Activated CD8-positive, alpha-beta T cell treated with anti-CD3 and anti-CD28 coated beads, Interleukin-2, amount 10 ng/mL, durations not matched to agents 7 days and 5 days (primary cell): ENCODE results near the gene TMEM72. TPM values are rescaled to one million over a fixed set of nuclear protein-coding genes. Genes with fewer than 3 reads are reported as not detected.

Source experiments
- ATAC-seq: fragments of 150-1000 bp; cut with Tn5 transposase; one replicate; pipeline ENCODE4 v1.10.0; 2021; ENCODE audit warnings: moderate library complexity
- CTCF ChIA-PET: fragments of 350-600 bp; sonication (Branson Sonifier 250); formaldehyde crosslinking; loops from one replicate; lab custom pipeline; 2021; ENCODE audit warnings: antibody characterized with exemption; lab: Charles Lee
- POLR2A ChIA-PET: fragments of 350-600 bp; sonication (Branson Sonifier 250); formaldehyde crosslinking; loops from one replicate; lab custom pipeline; 2021; ENCODE audit warnings: antibody characterized with exemption; lab: Charles Lee
- DNase-seq: peaks from one replicate; pipeline ENCODE4 v3.0.0-alpha.2; 2020
- H3K27ac Mint-ChIP-seq: one replicate; pipeline ENCODE4 v1.8.0; 2021; ENCODE audit warnings: mild to moderate bottlenecking, mixed read lengths
- H3K27me3 Mint-ChIP-seq: one replicate; pipeline ENCODE4 v1.8.0; 2021; ENCODE audit warnings: low read depth, mixed read lengths
- H3K36me3 Mint-ChIP-seq: one replicate; pipeline ENCODE4 v1.8.0; 2021; ENCODE audit warnings: low read depth, mixed read lengths
- H3K4me1 Mint-ChIP-seq: one replicate; pipeline ENCODE4 v1.8.0; 2021; ENCODE audit warnings: low read depth, mixed read lengths
- H3K4me3 Mint-ChIP-seq: one replicate; pipeline ENCODE4 v1.8.0; 2021; ENCODE audit warnings: mild to moderate bottlenecking, mixed read lengths
- H3K9me3 Mint-ChIP-seq: one replicate; pipeline ENCODE4 v1.8.0; 2022; ENCODE audit warnings: mixed read lengths; ENCODE audit not compliant: insufficient read depth
- total RNA-seq, 2 experiments: library from RNA; stranded (reverse); gene quantifications; one replicate each; pipeline ENCODE4 v1.2.3, GENCODE V29; 2021

Gene TMEM72
- total RNA-seq, 2 experiments from 2014 or later = not detected

GRCh38 chr10:44929356-44930255, 18.5 kb downstream of the TMEM72 start:
- Mint-ChIP-seq H3K4me1 (peaks cover 12% of the 10 kb centered on the region), H3K36me3 (no peaks in the 10 kb centered on the region), H3K27ac (no peak overlapping the region), H3K27me3 (no peaks in the 10 kb centered on the region), H3K9me3 (no peaks in the 10 kb centered on the region), H3K4me3 (no peak overlapping the region)
- DNase-seq = no peak
- ChIA-PET POLR2A (no interaction called here), CTCF (interaction anchor here (0.9 kb wide), 1 partner anchor 36 kb away, joined by 3 read pairs; no protein-coding TSS in a partner anchor)
- no peak for ATAC-seq

- Mint-ChIP-seq H3K27ac (no peak overlapping the region), H3K4me1 (peaks cover 22% of the 10 kb centered on the region), H3K9me3 (no peaks in the 10 kb centered on the region), H3K36me3 (no peaks in the 10 kb centered on the region), H3K4me3 (no peak overlapping the region), H3K27me3 (no peaks in the 10 kb centered on the region)
- ATAC-seq (no peak), DNase-seq (no peak)
- POLR2A ChIA-PET = interaction anchor here (0.7 kb wide), 1 partner anchor 543 kb away, joined by 3 read pairs; no protein-coding TSS in a partner anchor
- CTCF ChIA-PET = interaction anchor here (2.3 kb wide), 1 partner anchor 22 kb away, joined by 14 read pairs; no protein-coding TSS in a partner anchor
Measured at GRCh38 chr10:44930904-44931620, 19.9 kb downstream of the TMEM72 start.

GRCh38 chr10:44931621-44932516, 20.7 kb downstream of the TMEM72 start:
- no peaks in the 10 kb centered on the region for H3K9me3 Mint-ChIP-seq
- CTCF ChIA-PET = interaction anchor here (1.3 to 2.8 kb wide), 16 partner anchors 10 to 109 kb away, joined by 3 to 53 read pairs (median 14); partner anchors contain the start of genes DEPP1 and ZNF22

GRCh38 chr10:44932517-44933450, 21.6 kb downstream of the TMEM72 start:
- Mint-ChIP-seq H3K27ac (peak overlapping the region; percentile 41), H3K27me3 (no peaks in the 10 kb centered on the region), H3K36me3 (no peaks in the 10 kb centered on the region), H3K4me3 (no peak overlapping the region), H3K4me1 (peaks cover 34% of the 10 kb centered on the region), H3K9me3 (no peaks in the 10 kb centered on the region)
- ATAC-seq (peak; percentile 98), DNase-seq (peak; percentile 89)
- CTCF ChIA-PET = interaction anchor here (0.6 to 2.8 kb wide), 31 partner anchors 9 to 317 kb away, joined by 3 to 53 read pairs (median 6); partner anchors contain the start of genes DEPP1, TMEM72 and ZNF22
- POLR2A ChIA-PET = interaction anchor here (0.8 to 1.4 kb wide), 4 partner anchors 18 to 67 kb away, joined by 3 to 6 read pairs (median 3); no protein-coding TSS in a partner anchor

More at GRCh38 chr10:44931621-44932516, 20.7 kb downstream of the TMEM72 start:
- POLR2A ChIA-PET = interaction anchor here (0.7 to 1.4 kb wide), 3 partner anchors 19 to 544 kb away, joined by 3 to 6 read pairs (median 3); no protein-coding TSS in a partner anchor
- H3K4me1 Mint-ChIP-seq = peaks cover 29% of the 10 kb centered on the region
- H3K27me3 Mint-ChIP-seq = no peaks in the 10 kb centered on the region
- H3K27ac Mint-ChIP-seq = no peak overlapping the region
- DNase-seq (no peak), ATAC-seq (no peak)
- H3K36me3 Mint-ChIP-seq = no peaks in the 10 kb centered on the region
- no peak overlapping the region for H3K4me3 Mint-ChIP-seq

- DNase-seq (no peak), ATAC-seq (no peak)
- Mint-ChIP-seq H3K36me3 (no peaks in the 10 kb centered on the region), H3K9me3 (no peaks in the 10 kb centered on the region), H3K27me3 (no peaks in the 10 kb centered on the region), H3K27ac (peak overlapping the region; percentile 41), H3K4me3 (no peak overlapping the region), H3K4me1 (peaks cover 34% of the 10 kb centered on the region)
- CTCF ChIA-PET = interaction anchor here (0.6 to 2.8 kb wide), 32 partner anchors 8 to 316 kb away, joined by 3 to 53 read pairs (median 6); partner anchors contain the start of genes DEPP1, TMEM72 and ZNF22
- POLR2A ChIA-PET = interaction anchor here (0.8 to 1.4 kb wide), 4 partner anchors 17 to 67 kb away, joined by 3 to 6 read pairs (median 3); no protein-coding TSS in a partner anchor
Measured at GRCh38 chr10:44933451-44934321, 22.5 kb downstream of the TMEM72 start.

- Mint-ChIP-seq H3K27me3 (no peaks in the 10 kb centered on the region), H3K27ac (no peak overlapping the region), H3K4me3 (no peak overlapping the region), H3K9me3 (no peaks in the 10 kb centered on the region), H3K36me3 (no peaks in the 10 kb centered on the region), H3K4me1 (peaks cover 39% of the 10 kb centered on the region)
- ChIA-PET POLR2A (interaction anchor here (1.0 kb wide), 1 partner anchor 39 kb away, joined by 3 read pairs; no protein-coding TSS in a partner anchor), CTCF (interaction anchor here (1.1 to 2.8 kb wide), 5 partner anchors 18 to 74 kb away, joined by 3 to 35 read pairs (median 7); no protein-coding TSS in a partner anchor)
- DNase-seq (no peak), ATAC-seq (no peak)
Measured at GRCh38 chr10:44934416-44935200, 23.5 kb downstream of the TMEM72 start.

- ATAC-seq (no peak), DNase-seq (no peak)
- Mint-ChIP-seq H3K9me3 (no peaks in the 10 kb centered on the region), H3K27me3 (peaks cover 2% of the 10 kb centered on the region), H3K36me3 (no peaks in the 10 kb centered on the region), H3K4me1 (peaks cover 39% of the 10 kb centered on the region), H3K4me3 (no peak overlapping the region), H3K27ac (peak overlapping the region; percentile 65)
- ChIA-PET CTCF (interaction anchor here (1.1 to 2.2 kb wide), 4 partner anchors 17 to 41 kb away, joined by 3 to 7 read pairs (median 4); no protein-coding TSS in a partner anchor), POLR2A (interaction anchor here (1.0 kb wide), 1 partner anchor 38 kb away, joined by 3 read pairs; no protein-coding TSS in a partner anchor)
Measured at GRCh38 chr10:44935201-44935965, 24.2 kb downstream of the TMEM72 start.

- Mint-ChIP-seq H3K4me3 (no peak overlapping the region), H3K9me3 (no peaks in the 10 kb centered on the region), H3K27me3 (peaks cover 2% of the 10 kb centered on the region), H3K4me1 (peaks cover 39% of the 10 kb centered on the region), H3K36me3 (no peaks in the 10 kb centered on the region), H3K27ac (peak overlapping the region; percentile 65)
- ChIA-PET POLR2A (no interaction called here), CTCF (interaction anchor here (1.1 to 2.2 kb wide), 2 partner anchors 38 to 40 kb away, joined by 5 to 7 read pairs; no protein-coding TSS in a partner anchor)
- ATAC-seq = no peak
- DNase-seq = no peak
Measured at GRCh38 chr10:44935966-44936295, 24.8 kb downstream of the TMEM72 start.
